ENCODE results near the gene ZNF816.
A peak's percentile ranks its signal among the peaks of the same experiment; 100 is the strongest.
"Not testable (repeated sequence)": the region's sequence is repeated elsewhere in the genome, so short reads cannot be mapped to it uniquely, and the experiment has no call there.

ZNF816 gene

GRCh38 chr19:52943134-52943883, 19.4 kb downstream of the ZNF816 start:
- TF ChIP-seq CTCF (IDR thresholded peaks at IDR 0.05; ENCODE audit: insufficient read depth, low read length, missing control alignments): no peak
- CTCF ChIA-PET: no interaction called here
- peak overlapping the region; percentile 77 for H3K4me3 ChIP-seq (ENCODE audit: low read depth, low read length)
- no peak for DNase-seq (ENCODE audit: low read depth, low spot score)
- POLR2A ChIA-PET: no interaction called here

GRCh38 chr19:52942386-52943133, 20.1 kb downstream of the ZNF816 start:
- peak overlapping the region; percentile 77 for H3K4me3 ChIP-seq (ENCODE audit: low read depth, low read length)
- ChIA-PET CTCF (no interaction called here), POLR2A (no interaction called here)
- TF ChIP-seq CTCF (IDR thresholded peaks at IDR 0.05; ENCODE audit: insufficient read depth, low read length, missing control alignments): no peak
- no peak for DNase-seq (ENCODE audit: low read depth, low spot score)

- POLR2A ChIA-PET: no interaction called here
- peak overlapping the region; percentile 77 for H3K4me3 ChIP-seq (ENCODE audit: low read depth, low read length)
- CTCF ChIA-PET: no interaction called here
- no peak for TF ChIP-seq CTCF (IDR thresholded peaks at IDR 0.05; ENCODE audit: insufficient read depth, low read length, missing control alignments)
- no peak for DNase-seq (ENCODE audit: low read depth, low spot score)
Measured at GRCh38 chr19:52941941-52942385, 20.7 kb downstream of the ZNF816 start.

GRCh38 chr19:52941523-52941922, 21.2 kb downstream of the ZNF816 start:
- peak overlapping the region; percentile 77 for H3K4me3 ChIP-seq (ENCODE audit: low read depth, low read length)
- POLR2A ChIA-PET; DNase-seq (ENCODE audit: low read depth, low spot score); CTCF ChIA-PET: not testable (repeated sequence)

- POLR2A ChIA-PET; CTCF ChIA-PET; H3K4me3 ChIP-seq (ENCODE audit: low read depth, low read length); DNase-seq (ENCODE audit: low read depth, low spot score): not testable (repeated sequence)
Measured at GRCh38 chr19:52940905-52941304, 21.8 kb downstream of the ZNF816 start.

- H3K4me3 ChIP-seq (ENCODE audit: low read depth, low read length): no peak overlapping the region
- no peak for TF ChIP-seq CTCF (IDR thresholded peaks at IDR 0.05; ENCODE audit: insufficient read depth, low read length, missing control alignments)
- ChIA-PET CTCF (no interaction called here), POLR2A (no interaction called here)
- DNase-seq (ENCODE audit: low read depth, low spot score): no peak
Measured at GRCh38 chr19:52938761-52939160, 23.9 kb downstream of the ZNF816 start.

- ChIA-PET POLR2A (no interaction called here), CTCF (no interaction called here)
- no peak for TF ChIP-seq CTCF (IDR thresholded peaks at IDR 0.05; ENCODE audit: insufficient read depth, low read length, missing control alignments)
- H3K4me3 ChIP-seq (ENCODE audit: low read depth, low read length): no peak overlapping the region
- no peak for DNase-seq (ENCODE audit: low read depth, low spot score)
Measured at GRCh38 chr19:52936954-52937325, 25.7 kb downstream of the ZNF816 start.

Data from AG04449 (cell line).